K562 (cell line): Measurements from ENCODE around the gene GPR33. TPM values are rescaled to one million over a fixed set of nuclear protein-coding genes. Genes with fewer than 3 reads are reported as not detected.
A peak's percentile ranks its signal among the peaks of the same experiment; 100 is the strongest.

Experiments
- ATAC-seq: fragments of 200-7000 bp; cut with Tn5 transposase; 3 replicates; pipeline ENCODE4 v1.9.1; 2020; ENCODE audit warnings: moderate library complexity
- BruUV-seq: library from RNA; stranded (reverse); fragments of 400-500 nt; replicated peaks from 2 replicates; lab custom pipeline; 2021; lab: Mats Ljungman, UMichigan
- CTCF ChIA-PET: fragments of 300-600 bp; formaldehyde crosslinking; extraction: SDS; loops from one replicate; lab custom pipeline; 2021; ENCODE audit warnings: low intra/inter-chr PET ratio; lab: Yijun Ruan, JAX
- POLR2A ChIA-PET: fragments of 300-600, 350-650 bp; sonication (Branson Sonifier 250); formaldehyde crosslinking; extraction: SDS; loops from one replicate; lab custom pipeline; 2021; ENCODE audit warnings: antibody characterized with exemption, inconsistent platforms; lab: Yijun Ruan, JAX
- DNase-seq, 4 experiments: peaks; one replicate each; pipeline versions ENCODE4 v3.0.0 to v3.0.0-alpha.2; 2011 to 2018; ENCODE audit warnings: low spot score in 3 of 4, mixed read lengths in 3 of 4; ENCODE audit errors: extremely low read depth in 1 of 4
- FAIRE-seq: peaks from 2 replicates; lab custom pipeline; 2011; peaks lifted over from hg19 to GRCh38; lab: Jason Lieb, UNC
- H2AFZ ChIP-seq: 2 replicates; pipeline ENCODE4 v1.6.0; 2011; ENCODE audit warnings: low read depth, low read length, control low read depth, inconsistent platforms
- H3K27ac ChIP-seq: fragments of 200-600 bp; 3 replicates; pipeline ENCODE4 v1.8.0; 2011; ENCODE audit warnings: low read depth, mild to moderate bottlenecking, control low read depth, inconsistent platforms, low read length, moderate library complexity, mixed read lengths; ENCODE audit errors: extremely low read depth
- H3K27me3 ChIP-seq, 2 experiments: fragments of 300-600 bp in 1 of 2; 2 replicates in 1 of 2; 3 replicates in 1 of 2; pipeline versions ENCODE4 v1.6.0 to v1.8.0; 2011; ENCODE audit warnings: inconsistent platforms in 2 of 2, low read length in 2 of 2, mild to moderate bottlenecking in 1 of 2, mixed read lengths in 1 of 2, moderate library complexity in 1 of 2; ENCODE audit not compliant: control insufficient read depth in 2 of 2, insufficient read depth in 2 of 2
- H3K36me3 ChIP-seq: fragments of 300-600 bp; 3 replicates; pipeline ENCODE4 v1.8.0; 2011; ENCODE audit warnings: mild to moderate bottlenecking, low read length, inconsistent platforms; ENCODE audit not compliant: control insufficient read depth, insufficient read depth
- H3K4me1 ChIP-seq, 2 experiments: fragments of 200-600 bp in 1 of 2; replicated peaks in 1 of 2; 2 replicates in 1 of 2; 3 replicates in 1 of 2; pipeline versions ENCODE4 v1.5.1 to v1.8.0; 2011; ENCODE audit warnings: inconsistent platforms in 2 of 2, low read length in 2 of 2, mild to moderate bottlenecking in 1 of 2, mixed read lengths in 1 of 2, moderate library complexity in 1 of 2; ENCODE audit not compliant: control insufficient read depth in 2 of 2, insufficient read depth in 2 of 2
- H3K4me2 ChIP-seq: 2 replicates; pipeline ENCODE4 v1.6.1; 2011; ENCODE audit warnings: low read length, control low read depth, inconsistent platforms, mixed read lengths; ENCODE audit not compliant: insufficient read depth
- H3K4me3 ChIP-seq: fragments of 200-600 bp; sonication (generic), shearing (Covaris generic); 2 replicates; pipeline ENCODE4 v1.5.1; 2016; ENCODE audit warnings: control low read depth, inconsistent platforms
- H3K79me2 ChIP-seq: fragments of 200-600 bp; 3 replicates; pipeline ENCODE4 v1.8.0; 2011; ENCODE audit warnings: low read length, inconsistent platforms; ENCODE audit not compliant: control insufficient read depth, insufficient read depth
- H3K9ac ChIP-seq, 2 experiments: 2 replicates each; pipeline versions ENCODE4 v1.6.0 to v1.6.1; 2011; ENCODE audit warnings: low read depth in 2 of 2, low read length in 2 of 2, control low read depth in 1 of 2, inconsistent platforms in 1 of 2, mild to moderate bottlenecking in 1 of 2, mixed read lengths in 1 of 2; ENCODE audit not compliant: insufficient read depth in 1 of 2
- H3K9me1 ChIP-seq: one replicate; pipeline ENCODE4 v1.6.0; 2011; ENCODE audit warnings: inconsistent platforms, mild to moderate bottlenecking, low read length, moderate library complexity; ENCODE audit not compliant: control insufficient read depth, insufficient read depth
- H3K9me3 ChIP-seq: replicated peaks from 2 replicates; pipeline ENCODE4 v1.5.1; 2011; ENCODE audit warnings: low read depth, low read length, inconsistent platforms; ENCODE audit not compliant: control insufficient read depth, insufficient read depth
- H4K20me1 ChIP-seq: replicated peaks from 2 replicates; pipeline ENCODE4 v1.6.1; 2011; ENCODE audit warnings: low read length, inconsistent platforms, mixed read lengths; ENCODE audit not compliant: control insufficient read depth, insufficient read depth
- C11orf30 ChIP-seq: fragments of 450-650 bp; IDR thresholded peaks from 2 replicates; pipeline ENCODE4 v1.6.1; 2016; ENCODE audit warnings: low read depth, mild to moderate bottlenecking
- E2F3 ChIP-seq: fragments of 250-450 bp; sonication (Bioruptor Pico); IDR thresholded peaks from 2 replicates; pipeline ENCODE4 v1.4.0; 2020; ENCODE audit warnings: mild to moderate bottlenecking
- MAFG ChIP-seq: fragments of 450-650 bp; conservative IDR thresholded peaks from 2 replicates; pipeline ENCODE4 v1.6.1; 2016; ENCODE audit warnings: missing genetic modification characterization, missing compliant biosample characterization
- MTF1 ChIP-seq: fragments of 250-450 bp; sonication (Bioruptor Pico); IDR thresholded peaks from 2 replicates; pipeline ENCODE4 v1.9.0; 2021; ENCODE audit warnings: moderate library complexity, mild to moderate bottlenecking, inconsistent platforms, borderline replicate concordance
- WHSC1 ChIP-seq: IDR thresholded peaks from one replicate; pipeline ENCODE4 v1.6.1; 2012; ENCODE audit warnings: low read length, control low read depth, inconsistent platforms
- ZNF316 ChIP-seq: fragments of 450-650 bp; IDR thresholded peaks from 2 replicates; pipeline ENCODE4 v1.6.1; 2016
- WGBS: fragments of 100-300 bp; shearing (Covaris generic); methylation state at CpG from one replicate; pipeline ENCODE4 v1.1.6; 2016; ENCODE audit warnings: low coverage, mixed read lengths; ENCODE audit not compliant: insufficient coverage; ENCODE audit errors: missing lambda C conversion rate; 5-methylcytosine and 5-hydroxymethylcytosine counted together
- in situ Hi-C: fragments of 300-500 bp; cut with MboI; formaldehyde crosslinking; loops from 4 replicates; pipeline ENCODE4 v1.15.0; 2018; ENCODE audit warnings: inconsistent platforms, mixed read lengths
- intact Hi-C: fragments of 100-400 bp; cut with micrococcal nuclease; formaldehyde crosslinking; loops from 2 replicates; pipeline ENCODE4 v1.14.2; 2022
- polyA plus RNA-seq, 8 experiments: library from polyadenylated mRNA; depleted of rRNA in 4 of 8; stranded (reverse) in 5 of 8; unstranded in 3 of 8; fragments of >200 nt; fragmentation: Nextera tagmentation in 2 of 8; fragmentation: Illumina TruSeq in 1 of 8; extraction: Ambion mirVana in 2 of 8; extraction: Trizol in 1 of 8; gene quantifications; 2 replicates each; pipeline versions ENCODE4 v1.2.1 to v1.2.3, GENCODE V29; 2011 to 2014; ENCODE audit warnings: inconsistent platforms in 1 of 8, missing spikeins in 1 of 8
- total RNA-seq, 7 experiments: library from RNA; depleted of rRNA in 6 of 7; stranded (reverse); fragments of >200 nt in 6 of 7; fragmentation: Illumina TruSeq in 2 of 7; extraction: Trizol in 2 of 7; gene quantifications; 2 replicates each; pipeline versions ENCODE4 v1.2.1 to v1.2.3, GENCODE V29; 2011 to 2021; ENCODE audit warnings: low replicate concordance in 1 of 7

GPR33 gene
- total and polyA plus RNA-seq, 9 of the 15 experiments (the other 6 are each of a cell fraction or from before 2014, with no cell fraction given): not detected

DNA sequence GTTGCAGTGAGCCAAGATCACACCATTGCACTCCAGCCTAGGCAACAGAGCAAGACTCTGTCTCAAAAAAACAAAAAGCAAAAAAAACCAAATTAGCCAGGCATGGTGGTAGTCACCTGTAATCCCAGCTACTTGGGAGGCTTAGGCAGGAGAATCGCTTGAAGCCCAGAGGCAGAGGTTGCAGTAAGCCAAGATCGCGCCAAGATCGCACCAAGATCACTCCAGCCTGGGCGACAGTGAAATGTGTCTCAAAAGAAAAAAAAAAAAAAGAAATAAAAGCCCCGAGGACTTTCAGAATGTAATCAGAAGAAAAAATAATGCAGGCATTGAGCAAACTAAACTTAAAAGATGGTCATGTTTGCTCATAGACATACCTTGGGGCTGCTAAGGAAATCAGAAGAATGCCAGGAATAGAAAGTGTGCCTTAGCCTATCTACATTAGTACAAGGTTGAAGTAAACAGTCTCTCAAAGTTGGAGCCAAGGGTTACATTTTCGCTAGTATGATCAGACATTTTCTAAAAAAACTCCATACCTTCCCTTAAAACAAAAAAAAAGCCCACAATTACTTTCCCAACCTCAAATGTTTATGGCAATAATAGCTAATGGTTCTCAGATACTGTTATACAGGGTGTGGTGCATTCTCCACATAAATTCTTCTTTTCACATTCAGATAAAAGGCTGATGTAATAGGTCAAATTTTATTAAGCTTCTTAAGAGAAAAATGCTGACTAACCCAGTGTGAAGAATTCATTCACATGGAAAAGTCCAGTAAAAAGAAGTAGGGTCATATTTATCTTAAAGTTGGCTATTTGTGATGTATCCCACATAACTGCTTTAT, 46.3 kb downstream of the GPR33 start:
- H3K27me3 ChIP-seq: no peaks in the 10 kb centered on the region
- H3K4me2 ChIP-seq: no peak overlapping the region
- peaks cover 3% of the 10 kb centered on the region; the same call in 1 of the 3 replicates for H3K36me3 ChIP-seq
- no peak for DNase-seq
- FAIRE-seq: no peak
- no peaks in the 10 kb centered on the region for H3K9me3 ChIP-seq
- H2AFZ ChIP-seq: no peak overlapping the region
- H3K9me1 ChIP-seq: no peaks in the 10 kb centered on the region
- no TSS peak for BruUV-seq
- TF ChIP-seq E2F3 (CRISPR knock-in tag) (no peak), WHSC1 (no peak), C11orf30 (peak; percentile 30; the same call in 1 of the 2 replicates), ZNF316 (peak; percentile 42; the same call in 1 of the 2 replicates), MTF1 (CRISPR knock-in tag) (no peak), MAFG (tag) (peak; percentile 19; the same call in 1 of the 2 replicates)
- TF ChIP-seq, all 486 proteins: peak for 3
- H3K4me1 ChIP-seq: no peaks in the 10 kb centered on the region
- 59% methylated on average over 3 of the region's 7 CpGs for WGBS
- H3K4me3 ChIP-seq: no peak overlapping the region
- H4K20me1 ChIP-seq: no peaks in the 10 kb centered on the region
- no peak for ATAC-seq
- H3K79me2 ChIP-seq: no peaks in the 10 kb centered on the region
- no peak overlapping the region for H3K9ac ChIP-seq
- H3K27ac ChIP-seq: no peak overlapping the region
- intact Hi-C loops: no loop called here
- CTCF ChIA-PET: no interaction called here
- in situ Hi-C loops: no loop called here
- POLR2A ChIA-PET: interaction anchor here (1.1 kb wide), 1 partner anchor 16 kb away, joined by 4 read pairs; the partner anchor contains the start of gene DTD2
